Stimulated activated CD4-positive, alpha-beta T cell treated with anti-CD3 and anti-CD28 coated beads, Interleukin-12 subunit alpha, Interleukin-12 subunit beta, amount 100 ng/mL, for 48 hours (primary cell): ENCODE measurements around the gene RUVBL2.
"Not testable (repeated sequence)": the region's sequence is repeated elsewhere in the genome, so short reads cannot be mapped to it uniquely, and the experiment has no call there.

Experiments
- DNase-seq, 3 donors: peaks; one replicate each; pipeline ENCODE4 v3.0.0-alpha.2; 2020; ENCODE audit warnings: low read depth in 2 of 3, low spot score in 1 of 3

RUVBL2 gene

GRCh38 chr19:49016067-49016839 is 22.6 kb downstream of the RUVBL2 start:
- no peak for DNase-seq

- no peak for DNase-seq
These were observed 23.5 kb downstream of the RUVBL2 start, which contains the start of gene LHB for GRCh38 chr19:49017041-49017665. TSS of gene LHB (minus strand) at chr19:49017091. CDS start at chr19:49017081, 10 bp downstream.

- DNase-seq: peak in 2 of 3 donors; percentile 39 to 42
These were observed 24.1 kb downstream of the RUVBL2 start for GRCh38 chr19:49017666-49018351.

GRCh38 chr19:49018388-49019241 is 24.9 kb downstream of the RUVBL2 start:
- DNase-seq: not testable (repeated sequence)

GRCh38 chr19:49019242-49019932 is 25.7 kb downstream of the RUVBL2 start:
- peak; percentile 37 to 69 (median 51) for DNase-seq

- no peak for DNase-seq
These were observed 26.7 kb downstream of the RUVBL2 start for GRCh38 chr19:49020342-49020741.

- DNase-seq: no peak
These were observed 27.5 kb downstream of the RUVBL2 start for GRCh38 chr19:49020931-49021895.

- no peak for DNase-seq
These were observed 28.4 kb downstream of the RUVBL2 start for GRCh38 chr19:49022116-49022515.

GRCh38 chr19:49024233-49024632 is 30.5 kb downstream of the RUVBL2 start, which contains the start of gene CGB3:
TSS of gene CGB3 (minus strand) at chr19:49024333. CDS start at chr19:49023971, 362 bp downstream.
- DNase-seq: not testable (repeated sequence)

GRCh38 chr19:49025088-49025487 is 31.4 kb downstream of the RUVBL2 start:
- not testable (repeated sequence) for DNase-seq

- DNase-seq: not testable (repeated sequence)
These were observed 31.9 kb downstream of the RUVBL2 start for GRCh38 chr19:49025599-49025998.

GRCh38 chr19:49028686-49029085 is 35.0 kb downstream of the RUVBL2 start:
- DNase-seq: not testable (repeated sequence)

GRCh38 chr19:49029749-49030148 is 36.1 kb downstream of the RUVBL2 start:
- DNase-seq: not testable (repeated sequence)

- DNase-seq: not testable (repeated sequence)
These were observed 36.6 kb downstream of the RUVBL2 start for GRCh38 chr19:49030323-49030722.

- DNase-seq: peak; percentile 58 to 91 (median 83)
These were observed 38.1 kb downstream of the RUVBL2 start, which contains the start of gene CGB2 for GRCh38 chr19:49031642-49032301. TSS of gene CGB2 (plus strand) at chr19:49031890. CDS start at chr19:49032096, 206 bp downstream.

GRCh38 chr19:49036815-49037214 is 43.1 kb downstream of the RUVBL2 start, which contains the start of gene CGB1:
TSS of gene CGB1 (minus strand) at chr19:49036895. CDS start at chr19:49036711, 184 bp downstream.
- peak; percentile 50 to 68 (median 64) for DNase-seq

GRCh38 chr19:49038111-49038510 is 44.4 kb downstream of the RUVBL2 start:
- not testable (repeated sequence) for DNase-seq
